ENCODE results near the gene DBNDD1.
A peak's percentile ranks its signal among the peaks of the same experiment; 100 is the strongest.

DBNDD1 gene

GRCh38 chr16:90020260-90020837, 1.1 kb upstream of the DBNDD1 start:
- DNase-seq (ENCODE audit: low read depth) = no peak
- TF ChIP-seq CTCF (IDR thresholded peaks at IDR 0.05; ENCODE audit: control insufficient read depth, extremely low read depth, insufficient read depth) = no peak
- peak overlapping the region; percentile 74 for H3K4me3 ChIP-seq (ENCODE audit: low read depth, low read length)

GRCh38 chr16:90019543-90020259, 445 bp upstream of the DBNDD1 start:
- no peak for DNase-seq (ENCODE audit: low read depth)
- TF ChIP-seq CTCF (IDR thresholded peaks at IDR 0.05; ENCODE audit: control insufficient read depth, extremely low read depth, insufficient read depth) = peak; percentile 77
- peak overlapping the region; percentile 74 for H3K4me3 ChIP-seq (ENCODE audit: low read depth, low read length)

- DNase-seq (ENCODE audit: low read depth) = no peak
- peak overlapping the region; percentile 74 for H3K4me3 ChIP-seq (ENCODE audit: low read depth, low read length)
- no peak for TF ChIP-seq CTCF (IDR thresholded peaks at IDR 0.05; ENCODE audit: control insufficient read depth, extremely low read depth, insufficient read depth)
Observed at GRCh38 chr16:90018297-90018651, 982 bp downstream of the DBNDD1 start.

GRCh38 chr16:90016339-90016950, 2.8 kb downstream of the DBNDD1 start:
- TF ChIP-seq CTCF (IDR thresholded peaks at IDR 0.05; ENCODE audit: control insufficient read depth, extremely low read depth, insufficient read depth) = no peak
- no peak overlapping the region for H3K4me3 ChIP-seq (ENCODE audit: low read depth, low read length)
- DNase-seq (ENCODE audit: low read depth) = peak; percentile 34

- no peak for TF ChIP-seq CTCF (IDR thresholded peaks at IDR 0.05; ENCODE audit: control insufficient read depth, extremely low read depth, insufficient read depth)
- H3K4me3 ChIP-seq (ENCODE audit: low read depth, low read length) = no peak overlapping the region
- no peak for DNase-seq (ENCODE audit: low read depth)
Observed at GRCh38 chr16:90015586-90016338, 3.5 kb downstream of the DBNDD1 start.

- H3K4me3 ChIP-seq (ENCODE audit: low read depth, low read length) = no peak overlapping the region
- no peak for TF ChIP-seq CTCF (IDR thresholded peaks at IDR 0.05; ENCODE audit: control insufficient read depth, extremely low read depth, insufficient read depth)
- DNase-seq (ENCODE audit: low read depth) = no peak
Observed at GRCh38 chr16:90012991-90013745, 6.1 kb downstream of the DBNDD1 start.

Measured in LNCaP clone FGC (cell line).